ENCODE data around the gene CADM2.
"Not testable (repeated sequence)": the region's sequence is repeated elsewhere in the genome, so short reads cannot be mapped to it uniquely, and the experiment has no call there.

The CADM2 gene

GRCh38 chr3:85605066-85605465 lies 646.3 kb downstream of the CADM2 start:
- DNase-seq (ENCODE audit: insufficient read length, low spot score) (no peak), FAIRE-seq (no peak)

- DNase-seq (ENCODE audit: insufficient read length, low spot score) (no peak), FAIRE-seq (no peak)
Observed at GRCh38 chr3:85626662-85627061, 667.9 kb downstream of the CADM2 start.

GRCh38 chr3:85627932-85628331 lies 669.1 kb downstream of the CADM2 start:
- no peak for DNase-seq (ENCODE audit: insufficient read length, low spot score)
- FAIRE-seq, result no peak

GRCh38 chr3:85631070-85631469 lies 672.3 kb downstream of the CADM2 start:
- FAIRE-seq (no peak), DNase-seq (ENCODE audit: insufficient read length, low spot score) (no peak)

GRCh38 chr3:85632921-85633320 lies 674.1 kb downstream of the CADM2 start:
- no peak for DNase-seq (ENCODE audit: insufficient read length, low spot score)

GRCh38 chr3:85652360-85652759 lies 693.6 kb downstream of the CADM2 start:
- DNase-seq (ENCODE audit: insufficient read length, low spot score) (no peak), FAIRE-seq (no peak)

More at GRCh38 chr3:85632921-85633320, 674.1 kb downstream of the CADM2 start:
- no peak for FAIRE-seq

GRCh38 chr3:85660451-85660850 lies 701.7 kb downstream of the CADM2 start:
- DNase-seq (ENCODE audit: insufficient read length, low spot score) (no peak), FAIRE-seq (no peak)

- no peak for FAIRE-seq
- no peak for DNase-seq (ENCODE audit: insufficient read length, low spot score)
Observed at GRCh38 chr3:85662462-85662861, 703.7 kb downstream of the CADM2 start.

GRCh38 chr3:85667744-85668143 lies 709.0 kb downstream of the CADM2 start:
- FAIRE-seq (no peak), DNase-seq (ENCODE audit: insufficient read length, low spot score) (no peak)

GRCh38 chr3:85670634-85671205 lies 711.9 kb downstream of the CADM2 start:
- no peak for DNase-seq (ENCODE audit: insufficient read length, low spot score)
- FAIRE-seq, result no peak

GRCh38 chr3:85672761-85673160 lies 714.0 kb downstream of the CADM2 start:
- DNase-seq (ENCODE audit: insufficient read length, low spot score), result no peak
- FAIRE-seq, result no peak

- DNase-seq (ENCODE audit: insufficient read length, low spot score), result no peak
- no peak for FAIRE-seq
Observed at GRCh38 chr3:85678713-85679112, 719.9 kb downstream of the CADM2 start.

GRCh38 chr3:85681906-85682305 lies 723.1 kb downstream of the CADM2 start:
- FAIRE-seq (no peak), DNase-seq (ENCODE audit: insufficient read length, low spot score) (no peak)

- no peak for FAIRE-seq
- DNase-seq (ENCODE audit: insufficient read length, low spot score), result no peak
Observed at GRCh38 chr3:85691196-85691595, 732.4 kb downstream of the CADM2 start.

- no peak for FAIRE-seq
- no peak for DNase-seq (ENCODE audit: insufficient read length, low spot score)
Observed at GRCh38 chr3:85697156-85697555, 738.4 kb downstream of the CADM2 start.

- no peak for FAIRE-seq
- DNase-seq (ENCODE audit: insufficient read length, low spot score), result no peak
Observed at GRCh38 chr3:85706130-85706529, 747.3 kb downstream of the CADM2 start.

GRCh38 chr3:85708325-85708724 lies 749.5 kb downstream of the CADM2 start:
- not testable (repeated sequence) for DNase-seq (ENCODE audit: insufficient read length, low spot score); FAIRE-seq

- no peak for DNase-seq (ENCODE audit: insufficient read length, low spot score)
- no peak for FAIRE-seq
Observed at GRCh38 chr3:85709346-85709892, 750.6 kb downstream of the CADM2 start.

GRCh38 chr3:85710490-85710889 lies 751.7 kb downstream of the CADM2 start:
- FAIRE-seq (no peak), DNase-seq (ENCODE audit: insufficient read length, low spot score) (no peak)

GRCh38 chr3:85721409-85722145 lies 762.8 kb downstream of the CADM2 start:
- DNase-seq (ENCODE audit: insufficient read length, low spot score) (no peak), FAIRE-seq (no peak)

- DNase-seq (ENCODE audit: insufficient read length, low spot score) (no peak), FAIRE-seq (no peak)
Observed at GRCh38 chr3:85725809-85726208, 767.0 kb downstream of the CADM2 start.

GRCh38 chr3:85726241-85726640 lies 767.5 kb downstream of the CADM2 start:
- DNase-seq (ENCODE audit: insufficient read length, low spot score) (no peak), FAIRE-seq (no peak)
